ENCODE results near the gene DGKI.

Gene DGKI

DNA sequence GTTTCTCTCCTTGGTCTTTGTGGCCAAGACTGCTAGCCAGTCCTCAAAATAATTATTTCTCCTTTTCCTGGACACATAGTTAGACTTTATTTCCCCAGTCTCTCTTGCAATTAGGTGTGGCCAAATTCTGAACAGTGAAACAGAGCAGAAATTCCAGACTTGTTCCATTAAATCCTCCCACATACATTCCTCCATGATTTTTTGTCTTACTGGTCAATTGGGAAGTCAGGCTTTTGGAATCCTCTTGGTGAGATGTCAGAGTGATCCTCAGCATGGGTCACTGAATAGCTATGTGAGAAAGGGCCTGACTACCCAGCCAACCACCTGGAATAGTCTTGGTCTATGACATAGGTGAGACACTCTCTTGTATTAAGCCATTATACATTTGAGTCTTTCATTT lies 164.2 kb downstream of the DGKI start:
- DNase-seq: peak; percentile 85

DNA sequence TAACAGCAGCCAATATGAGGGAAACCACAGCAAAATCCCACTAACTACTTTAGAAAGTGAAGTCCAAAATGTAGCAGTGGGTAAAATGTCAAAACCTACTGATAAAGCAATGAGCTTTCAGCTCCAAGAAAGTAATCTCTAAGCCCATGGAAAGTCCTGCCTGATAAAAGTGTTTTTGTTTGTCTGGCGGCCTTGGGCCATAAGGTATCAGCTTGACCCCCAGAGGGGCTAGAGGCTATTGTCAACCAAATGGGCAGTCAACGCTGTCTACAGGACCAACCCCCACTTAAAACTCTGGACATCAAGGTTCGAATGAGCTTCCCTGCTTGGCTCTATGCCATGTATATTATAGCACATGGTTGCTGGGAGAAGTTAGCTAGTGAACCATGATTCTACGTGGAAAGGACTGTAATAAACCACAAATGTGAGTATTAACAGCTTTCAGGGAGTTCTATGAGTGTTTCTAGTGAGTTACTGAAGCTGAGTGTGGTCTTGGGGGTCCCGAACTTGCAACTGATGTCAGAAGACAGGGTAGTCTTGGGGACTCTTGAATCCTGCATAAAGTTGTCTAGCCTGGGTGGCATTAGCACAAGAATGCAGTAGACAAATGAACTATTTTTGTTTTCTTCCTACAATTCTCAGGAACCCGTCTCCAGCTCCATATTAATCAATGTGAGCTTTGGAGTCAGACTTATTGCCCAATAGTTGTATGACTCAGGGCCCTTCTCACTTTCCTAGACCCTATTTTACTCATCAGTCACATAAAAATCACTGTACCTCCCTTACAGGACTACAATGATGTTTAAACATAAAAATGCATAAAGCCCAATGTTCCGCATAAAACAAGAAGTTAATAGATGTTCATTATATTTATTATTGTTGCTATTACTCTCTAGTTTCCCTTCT lies 164.9 kb downstream of the DGKI start:
- DNase-seq: peak; percentile 93

- DNase-seq: no peak
Observed at GRCh38 chr7:137674551-137675409, 172.0 kb downstream of the DGKI start.

GRCh38 chr7:137674048-137674447 lies 172.7 kb downstream of the DGKI start:
- DNase-seq: no peak

DNA sequence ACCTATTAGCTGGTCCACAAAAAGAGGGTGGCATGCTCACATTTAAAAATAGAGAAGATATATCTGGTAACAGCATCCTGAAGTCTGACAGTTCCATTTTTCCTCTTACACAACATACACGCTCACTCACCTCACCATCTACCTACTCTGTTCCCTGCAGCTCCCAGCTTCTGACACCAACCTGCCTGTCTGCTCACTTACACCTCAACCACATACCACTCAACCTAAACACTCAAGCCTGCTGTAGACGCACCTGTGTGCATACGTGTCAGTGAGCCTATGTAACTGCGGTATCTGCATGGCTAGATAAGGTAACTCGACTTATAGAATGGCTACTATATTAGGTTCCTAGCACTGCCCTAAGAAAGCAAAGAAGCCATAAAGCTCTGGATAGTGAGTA lies 174.9 kb downstream of the DGKI start:
- no peak for DNase-seq

- peak; percentile 37 for DNase-seq
Observed at GRCh38 chr7:137670222-137671064, 176.3 kb downstream of the DGKI start.

DNA sequence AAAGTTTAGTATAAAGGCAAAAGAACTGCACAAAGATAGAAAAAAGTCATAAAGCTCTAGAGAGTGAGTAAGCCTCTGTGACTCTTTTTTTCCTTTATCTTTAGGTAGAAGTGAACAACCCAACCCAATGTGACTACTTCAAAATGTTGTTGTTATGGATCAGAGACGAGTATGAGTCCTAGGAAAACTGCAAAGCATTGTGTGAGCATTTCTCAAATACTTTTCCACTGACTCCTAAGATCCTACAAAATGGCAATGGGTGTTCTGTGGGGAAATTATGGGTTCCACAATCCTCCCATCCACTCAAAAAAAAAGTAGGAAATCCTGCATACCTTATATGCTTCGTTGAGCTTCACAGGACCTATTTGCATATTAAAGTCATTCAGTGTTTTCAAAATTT lies 177.1 kb downstream of the DGKI start:
- DNase-seq: peak; percentile 46

- no peak for DNase-seq
Observed at GRCh38 chr7:137668404-137668803, 178.4 kb downstream of the DGKI start.

DNA sequence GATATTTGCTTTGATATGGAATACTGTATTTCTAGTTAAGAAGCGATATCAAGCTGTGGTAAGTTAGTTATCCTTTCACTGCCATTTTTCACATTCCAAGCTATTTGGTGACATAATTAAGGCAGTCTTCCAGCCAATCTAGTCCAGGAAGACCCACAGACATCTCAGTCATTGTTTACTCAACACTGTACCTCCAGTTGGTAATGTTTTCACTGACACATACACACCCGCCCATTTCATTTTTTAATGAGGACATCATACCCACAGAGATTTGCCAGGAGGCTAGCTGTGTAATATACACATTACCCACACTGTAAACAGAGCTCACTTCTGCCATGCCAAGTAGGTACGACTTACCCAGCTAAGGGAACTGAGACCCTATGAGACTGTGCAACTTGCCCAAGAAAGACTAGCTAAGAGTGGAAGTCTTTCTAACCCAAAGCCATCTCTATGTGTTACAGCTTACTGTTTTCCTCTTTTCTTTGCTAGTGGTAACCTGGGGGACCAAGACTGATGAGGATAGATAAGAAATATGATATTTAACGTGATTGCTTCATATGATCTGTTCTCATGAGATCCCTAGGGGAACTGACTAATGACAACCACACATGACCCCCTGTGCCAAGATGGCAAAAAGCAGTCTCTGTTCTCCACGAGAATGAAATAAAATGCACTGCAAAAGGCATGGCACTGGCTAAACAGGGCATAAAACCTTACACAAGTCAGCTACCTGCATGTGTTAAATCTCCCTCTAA lies 179.0 kb downstream of the DGKI start:
- DNase-seq: peak; percentile 86

- DNase-seq: no peak
Observed at GRCh38 chr7:137664846-137665245, 181.9 kb downstream of the DGKI start.

DNA sequence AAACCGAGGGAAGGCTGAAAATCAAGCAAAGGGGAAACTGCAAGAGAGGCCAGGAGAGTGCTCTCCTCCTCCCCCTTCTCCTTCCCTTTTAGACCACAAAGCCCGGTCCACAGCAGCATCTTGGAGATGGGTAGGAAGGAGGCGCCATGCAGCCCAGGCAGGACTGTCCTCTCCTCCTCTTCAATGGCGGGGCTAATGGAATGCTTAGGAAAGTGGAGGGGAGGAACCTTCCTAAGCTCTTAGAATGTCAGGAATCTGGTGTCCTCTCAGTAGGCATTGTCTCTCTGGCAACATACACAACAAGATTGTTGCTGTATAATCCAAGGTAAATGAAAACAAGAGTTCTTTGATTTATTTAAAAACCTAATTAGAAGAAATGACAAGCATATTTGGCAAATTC lies 185.1 kb downstream of the DGKI start:
- DNase-seq: no peak

DNA sequence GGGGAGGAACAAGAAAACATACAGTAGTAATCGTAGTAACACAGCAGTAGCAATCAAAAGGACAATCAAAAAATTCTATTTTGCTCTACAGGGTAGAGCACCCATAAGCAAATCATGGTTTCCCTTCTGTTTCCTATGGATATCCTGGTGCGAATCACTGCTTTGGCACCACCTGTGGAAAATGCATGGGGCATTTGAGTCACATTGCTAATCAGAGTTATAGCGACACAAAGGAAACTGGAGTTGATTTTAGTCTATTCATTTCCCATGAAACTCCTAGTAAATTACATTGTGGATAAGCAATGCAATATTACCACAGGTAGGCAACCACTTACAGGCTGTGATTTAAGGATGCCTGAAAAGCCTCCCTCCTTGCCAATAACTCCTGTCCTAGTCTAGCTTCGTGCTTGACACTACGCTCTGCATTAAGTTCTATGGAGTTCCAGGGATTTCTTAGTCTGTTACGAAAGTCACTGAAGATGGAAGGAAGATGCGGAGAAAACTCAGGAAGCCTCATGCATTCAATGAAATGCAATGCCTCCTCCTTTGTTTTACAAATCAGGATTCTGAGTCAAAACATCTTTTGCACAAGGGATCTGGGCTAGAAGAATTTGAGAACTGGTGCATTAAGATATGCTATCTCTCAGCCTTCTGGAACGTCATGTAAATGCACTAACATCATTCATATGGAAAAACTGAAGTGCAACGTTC lies 188.4 kb downstream of the DGKI start:
- DNase-seq: no peak

GRCh38 chr7:137657476-137658189 lies 189.1 kb downstream of the DGKI start:
- DNase-seq: no peak

DNA sequence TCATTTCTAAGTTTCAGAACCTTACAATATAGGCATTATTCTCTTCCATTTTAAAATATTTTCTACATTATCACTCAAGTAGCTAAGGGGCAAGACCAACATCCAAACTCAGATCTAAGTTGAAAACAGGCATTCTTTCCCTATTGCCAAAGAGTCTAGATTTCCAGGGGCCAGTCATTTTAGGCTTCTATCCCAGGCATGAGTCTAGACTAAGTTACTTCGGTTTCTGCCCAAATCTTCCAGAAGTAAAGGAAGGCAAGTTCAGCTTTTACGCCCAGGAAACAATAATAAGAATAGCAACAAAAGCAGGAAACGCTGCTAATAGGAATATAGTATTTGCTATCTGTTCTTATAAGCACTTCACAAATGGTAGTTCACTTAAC lies 189.9 kb downstream of the DGKI start:
- no peak for DNase-seq

DNA sequence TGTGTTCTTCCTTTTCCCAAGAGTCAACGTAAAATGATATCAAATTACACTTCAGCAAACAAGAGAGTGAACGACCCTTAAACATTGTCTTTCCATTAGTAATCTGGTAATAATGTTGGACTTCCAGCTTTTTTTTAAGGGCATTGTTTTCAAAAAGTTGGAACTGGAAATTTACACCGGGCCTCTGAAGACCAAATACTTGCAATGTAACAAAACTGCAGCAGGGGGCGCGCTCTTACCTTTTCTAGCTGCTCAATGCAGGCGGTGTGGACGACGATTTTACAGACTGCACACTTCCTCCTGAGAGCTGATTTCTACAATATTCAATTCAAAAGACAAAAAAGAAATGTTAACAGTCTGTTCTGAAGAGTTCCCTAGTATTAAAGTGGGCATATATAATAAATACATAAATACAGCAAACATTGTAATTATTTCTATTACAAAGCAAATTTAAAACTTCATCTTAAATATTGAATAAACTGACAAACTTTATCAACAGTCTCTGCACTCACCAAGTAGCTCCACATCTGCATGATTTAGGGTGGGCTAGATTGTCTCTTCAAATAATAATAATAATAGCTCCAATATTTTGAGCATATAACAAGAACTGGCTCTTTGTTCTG lies 190.4 kb downstream of the DGKI start:
- peak; percentile 70 for DNase-seq

- DNase-seq: no peak
Observed at GRCh38 chr7:137655804-137656203, 191.0 kb downstream of the DGKI start.

GRCh38 chr7:137652721-137653120 lies 194.1 kb downstream of the DGKI start:
- no peak for DNase-seq

DNA sequence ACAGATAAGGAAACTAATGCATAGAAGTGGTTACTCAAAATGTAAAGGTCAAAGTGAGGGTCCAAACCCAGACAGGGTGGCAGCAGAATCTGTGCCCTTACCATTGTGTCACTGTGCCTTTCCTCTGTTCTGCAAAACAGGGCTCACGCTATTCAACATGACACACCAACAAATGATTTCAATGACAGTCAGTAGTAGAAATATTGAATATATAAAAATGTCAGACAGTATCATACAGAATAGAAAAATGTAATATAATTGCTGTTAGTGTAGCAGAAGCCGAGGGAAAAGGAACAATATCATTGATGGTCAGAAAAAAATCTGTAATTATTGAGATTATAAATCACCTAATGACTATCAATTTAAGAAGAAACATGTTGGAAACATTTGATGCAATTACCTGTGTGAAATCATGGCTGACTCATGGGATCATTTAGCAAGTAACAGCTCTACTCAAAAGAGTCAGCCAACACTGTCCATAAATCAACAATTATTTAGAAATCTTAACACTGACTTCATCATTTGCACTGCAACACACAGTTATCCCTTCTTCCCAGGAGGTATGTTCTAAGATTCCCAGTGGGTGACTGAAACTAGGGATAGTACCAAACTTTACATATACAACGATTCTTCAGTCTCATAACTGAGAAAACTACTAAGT lies 198.7 kb downstream of the DGKI start:
- DNase-seq: no peak

GRCh38 chr7:137642472-137642871 lies 204.3 kb downstream of the DGKI start:
- peak; percentile 82 for DNase-seq

GRCh38 chr7:137642031-137642430 lies 204.7 kb downstream of the DGKI start:
- peak; percentile 26 for DNase-seq

All from fibroblast of skin of right quadriceps (primary cell).